ENCODE measurements around the gene RNF150. TPM values are rescaled to one million over a fixed set of nuclear protein-coding genes. Genes with fewer than 3 reads are reported as not detected.
A peak's percentile ranks its signal among the peaks of the same experiment; 100 is the strongest.
"Not testable (repeated sequence)": the region's sequence is repeated elsewhere in the genome, so short reads cannot be mapped to it uniquely, and the experiment has no call there.

The RNF150 gene
- total RNA-seq = 15.0 TPM

- peak; percentile 98 for DNase-seq
Measured at GRCh38 chr4:141133146-141133998, at the start of gene RNF150. RNF150 (minus strand) TSS chr4:141133469.

GRCh38 chr4:141180991-141181761, 47.9 kb upstream of the RNF150 start:
- no peak for DNase-seq

GRCh38 chr4:141179474-141180373, 46.5 kb upstream of the RNF150 start:
- no peak for DNase-seq

GRCh38 chr4:141177171-141177570, 43.9 kb upstream of the RNF150 start:
- no peak for DNase-seq

GRCh38 chr4:141174457-141174856, 41.2 kb upstream of the RNF150 start:
- DNase-seq = no peak

- no peak for DNase-seq
Measured at GRCh38 chr4:141170671-141171070, 37.4 kb upstream of the RNF150 start.

GRCh38 chr4:141169391-141169790, 36.1 kb upstream of the RNF150 start:
- no peak for DNase-seq

- not testable (repeated sequence) for DNase-seq
Measured at GRCh38 chr4:141165001-141165400, 31.7 kb upstream of the RNF150 start.

GRCh38 chr4:141159027-141159426, 25.8 kb upstream of the RNF150 start:
- DNase-seq = no peak

GRCh38 chr4:141158219-141158618, 24.9 kb upstream of the RNF150 start:
- DNase-seq = no peak

- DNase-seq = no peak
Measured at GRCh38 chr4:141155586-141155985, 22.3 kb upstream of the RNF150 start.

- no peak for DNase-seq
Measured at GRCh38 chr4:141154725-141155124, 21.5 kb upstream of the RNF150 start.

- DNase-seq = no peak
Measured at GRCh38 chr4:141153751-141154510, 20.7 kb upstream of the RNF150 start.

GRCh38 chr4:141144207-141144606, 10.9 kb upstream of the RNF150 start:
- DNase-seq = no peak

GRCh38 chr4:141142423-141142822, 9.2 kb upstream of the RNF150 start:
- DNase-seq = no peak

GRCh38 chr4:141140391-141141200, 7.3 kb upstream of the RNF150 start:
- peak; percentile 89 for DNase-seq

- DNase-seq = peak; percentile 40
Measured at GRCh38 chr4:141133999-141134995, 1.0 kb upstream of the RNF150 start.

- DNase-seq = no peak
Measured at GRCh38 chr4:141132709-141133145, 542 bp downstream of the RNF150 start.

- DNase-seq = no peak
Measured at GRCh38 chr4:141132072-141132708, 1.1 kb downstream of the RNF150 start.

Data from skin of body (tissue), 2 donors.